Mammary microvascular endothelial cell (primary cell): ENCODE data around the gene ATP2B2. TPM values are rescaled to one million over a fixed set of nuclear protein-coding genes. Genes with fewer than 3 reads are reported as not detected.

Source experiments
- total RNA-seq: library from RNA; depleted of rRNA; stranded (reverse); fragments of >200 nt; gene quantifications from 2 replicates; pipeline ENCODE4 v1.2.3, GENCODE V29; 2015

Gene ATP2B2
- not detected in 2 replicates for total RNA-seq

GRCh38 chr3:10505050-10505790, at the start of gene ATP2B2:
TSS of gene ATP2B2 (minus strand) at chr3:10505586. CDS start at chr3:10449543, 56,043 bp downstream.

DNA sequence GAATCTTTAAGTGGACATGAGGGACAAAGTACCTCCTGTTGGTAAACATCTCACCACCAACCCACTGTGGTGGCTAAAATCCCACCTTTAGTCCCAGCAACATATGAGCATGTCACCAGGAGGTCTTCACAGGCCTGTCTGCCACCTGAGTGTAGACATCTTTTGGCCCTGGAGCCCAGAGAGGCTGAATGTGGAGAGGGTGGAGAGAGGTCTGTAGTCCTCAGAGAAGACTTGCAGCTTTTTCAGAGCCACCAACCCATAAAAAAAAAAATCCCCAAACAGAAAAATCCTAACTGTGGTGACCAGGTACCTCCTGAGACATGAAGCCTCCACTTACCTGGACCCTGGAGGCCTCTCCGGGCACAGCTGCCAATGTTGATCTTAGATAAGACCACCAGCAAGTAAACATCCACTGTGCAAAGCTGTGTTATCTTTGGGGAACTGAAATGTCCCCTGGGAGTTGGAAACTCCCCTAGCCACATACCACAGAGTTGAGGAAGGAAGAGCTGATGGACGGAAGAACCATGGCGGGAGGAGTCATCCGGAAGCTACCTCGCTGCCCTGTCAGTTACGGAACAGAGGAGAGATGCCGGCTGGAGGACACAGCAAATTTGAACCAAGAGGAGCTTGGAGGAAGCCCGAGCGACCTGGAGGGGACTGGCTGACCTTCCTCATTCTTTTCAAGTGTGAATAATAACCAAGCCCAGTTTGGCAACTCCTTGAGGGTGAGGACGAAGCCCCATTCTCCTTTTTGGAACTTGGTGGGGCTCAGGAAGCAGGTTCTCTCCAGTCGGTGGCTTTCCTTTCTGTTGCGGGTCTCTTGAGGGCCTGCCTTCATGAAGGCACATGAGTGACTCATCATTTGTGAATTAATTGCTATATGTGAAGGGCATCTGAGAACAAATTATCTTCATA, 212.6 kb downstream of the ATP2B2 start, which contains the start of gene GHRL:
GHRL (minus strand) TSS at position 443 of the 915 bp plus-strand sequence. CDS start 2,767 bp downstream, outside the sequence.

Other genes starting within 250 kb of the ATP2B2 start
- 0.20 and 0.53 TPM in 2 replicates for gene GHRL, start 212.6 kb downstream of the ATP2B2 start, total RNA-seq
- gene SEC13, start 184.5 kb downstream of the ATP2B2 start, total RNA-seq: 168 and 195 TPM in 2 replicates